GM19238 (cell line): ENCODE measurements around the gene SIVA1.

ENCODE experiments used
- DNase-seq: peaks from one replicate; pipeline ENCODE4 v3.0.0; 2011; ENCODE audit warnings: low spot score; ENCODE audit not compliant: insufficient read length

The SIVA1 gene

DNA sequence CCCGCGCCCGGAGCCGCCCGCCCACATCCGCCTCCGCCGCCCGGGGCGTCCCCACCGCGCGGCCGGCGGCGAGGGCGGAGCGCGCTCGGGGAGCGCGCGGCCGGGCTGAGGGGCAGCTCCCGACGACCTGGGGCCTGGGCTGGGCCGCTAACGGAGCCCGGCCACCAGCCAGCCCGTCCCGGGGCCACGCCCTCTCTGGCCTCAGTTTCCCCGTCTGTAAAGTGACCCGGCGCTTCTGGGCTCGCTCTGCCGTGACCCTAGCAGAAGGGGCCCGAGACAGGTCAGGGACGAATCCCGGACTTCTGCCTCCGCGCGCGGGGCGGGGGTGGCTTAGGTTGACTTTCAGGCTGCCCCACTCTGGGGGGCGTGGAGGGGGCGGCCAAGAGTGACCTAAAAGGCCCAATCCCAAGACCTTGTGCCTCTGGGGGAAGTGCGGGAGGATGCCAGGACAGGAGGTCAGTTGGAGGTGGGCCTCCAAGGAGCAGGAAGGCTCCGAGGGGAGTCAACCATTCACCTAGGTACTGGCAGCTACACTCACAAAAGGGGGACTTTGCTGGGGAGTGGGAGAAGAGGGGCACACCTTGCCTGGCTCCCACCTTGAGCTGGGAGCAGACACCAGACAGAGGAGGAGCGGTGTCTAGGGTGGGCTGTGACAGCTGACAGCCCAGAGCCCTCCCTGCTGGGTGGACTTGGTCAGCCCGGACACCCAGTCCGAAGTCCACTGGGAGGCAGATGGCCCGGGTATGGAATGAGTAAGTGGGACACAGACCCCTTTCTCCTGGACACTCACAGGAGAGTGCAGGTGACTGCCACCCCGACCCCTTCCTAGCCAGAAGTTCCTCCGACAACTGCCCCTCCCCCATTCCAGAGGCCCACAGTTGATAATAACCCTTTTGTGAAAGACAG lies 43.1 kb downstream of the SIVA1 start:
- peak; percentile 94 for DNase-seq

DNA sequence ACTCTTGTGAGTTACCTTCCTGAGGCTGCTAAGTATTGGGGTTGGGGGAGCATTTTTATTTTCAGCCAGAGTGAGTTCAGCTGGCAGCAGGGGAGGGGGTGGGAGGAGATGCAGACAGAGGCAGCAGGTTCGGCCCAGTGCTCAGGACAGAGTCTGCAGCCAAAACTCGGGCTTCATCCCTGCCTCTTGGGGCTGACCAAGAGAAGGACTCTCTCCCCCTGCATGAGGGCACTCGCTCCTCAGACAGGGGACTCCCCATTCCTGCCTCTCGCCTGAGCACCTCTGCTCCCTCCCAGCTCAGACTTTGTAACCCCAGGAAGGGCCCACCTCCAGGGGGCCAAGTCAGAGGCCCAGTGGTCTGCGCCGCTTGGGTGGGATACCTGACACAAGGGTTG lies 43.7 kb downstream of the SIVA1 start:
- no peak for DNase-seq

DNA sequence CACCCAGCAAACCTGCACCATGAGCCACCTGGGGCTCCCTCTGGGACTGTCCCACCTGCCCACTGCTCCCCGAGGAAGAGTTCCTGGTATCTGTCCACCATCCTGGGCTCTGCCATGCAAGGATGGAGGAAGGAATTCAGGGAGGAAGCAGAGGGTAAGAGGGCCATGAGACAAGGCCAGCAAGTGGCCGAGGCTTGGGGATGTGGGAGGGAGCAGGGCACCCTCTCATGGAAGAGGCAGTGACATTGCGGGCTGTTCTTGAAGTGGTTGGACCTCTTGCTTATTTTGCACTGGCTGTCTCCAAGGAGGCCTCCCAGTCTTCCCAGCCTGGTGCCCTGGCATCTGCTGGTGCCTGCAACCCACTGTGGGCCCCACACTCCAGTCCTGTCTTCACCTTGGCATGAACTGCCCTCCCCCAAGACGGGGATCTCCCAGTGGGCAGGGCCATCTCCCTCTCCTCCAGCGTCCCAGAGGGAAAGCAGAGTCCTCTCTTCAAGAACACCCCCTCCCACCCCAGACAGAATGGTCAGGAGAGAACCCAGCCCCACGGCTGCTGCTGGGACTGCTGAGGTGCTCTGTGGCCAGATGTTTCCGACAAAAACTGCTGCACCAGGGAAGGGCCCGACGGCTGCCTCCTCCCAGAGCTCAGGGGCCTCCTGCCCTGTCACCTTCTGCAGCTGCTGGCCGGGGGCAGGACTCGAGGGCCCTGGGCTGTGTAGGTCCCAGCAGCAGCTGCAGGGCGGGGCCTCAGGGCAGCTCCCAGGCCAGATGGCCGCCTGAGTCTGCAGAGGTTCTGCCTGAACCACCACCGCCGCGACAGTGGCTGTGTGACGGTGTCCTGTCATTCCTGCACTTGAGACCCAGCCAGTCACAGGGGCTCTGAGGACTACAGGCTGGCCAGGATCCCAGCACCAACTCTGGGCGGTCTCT lies 44.4 kb downstream of the SIVA1 start:
- DNase-seq = no peak

DNA sequence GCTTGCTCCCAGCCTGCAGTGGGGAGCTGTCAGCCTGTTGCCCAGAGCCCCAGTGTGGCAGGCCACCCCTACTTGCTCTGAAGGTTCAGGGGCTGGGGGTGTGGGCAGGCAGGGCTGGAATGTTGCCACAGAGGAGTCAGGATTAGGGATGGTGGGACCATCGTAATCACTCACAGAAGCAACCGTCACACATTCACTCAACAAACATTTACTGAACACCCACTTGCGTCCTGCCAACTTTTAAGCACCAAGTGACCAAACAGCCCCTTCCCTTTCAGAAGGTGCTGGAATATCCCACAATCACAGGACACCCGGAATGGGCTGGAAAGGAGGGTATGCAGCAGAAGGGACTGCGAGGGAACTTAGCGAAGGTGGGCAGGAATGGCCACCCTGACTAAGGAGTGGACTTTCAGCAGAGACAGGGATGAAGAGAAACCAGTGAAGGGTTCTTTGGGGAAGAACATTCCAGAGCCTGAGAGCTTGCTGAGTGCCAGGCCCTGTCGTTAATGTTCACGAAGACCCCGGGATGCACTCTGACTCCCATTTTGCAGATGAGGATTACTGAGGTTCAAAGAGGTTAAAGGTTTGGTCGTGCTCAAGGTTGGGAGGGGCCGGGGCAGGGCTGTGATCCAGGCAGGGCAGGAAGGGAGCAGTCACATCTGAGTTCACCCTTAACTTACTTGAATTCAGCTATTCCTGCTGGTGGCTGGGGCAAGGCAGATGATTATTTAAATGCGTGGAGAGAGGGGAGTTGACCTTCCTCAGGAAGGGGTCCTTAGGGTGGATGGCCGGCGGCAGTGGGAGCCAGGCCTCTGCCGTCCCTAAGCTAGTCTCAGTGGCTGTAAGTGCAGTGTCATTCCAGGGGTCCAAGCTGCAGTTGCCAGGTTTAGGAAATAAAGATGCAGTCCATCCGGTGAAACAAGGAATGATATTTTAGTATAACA lies 45.6 kb downstream of the SIVA1 start:
- DNase-seq = no peak

DNA sequence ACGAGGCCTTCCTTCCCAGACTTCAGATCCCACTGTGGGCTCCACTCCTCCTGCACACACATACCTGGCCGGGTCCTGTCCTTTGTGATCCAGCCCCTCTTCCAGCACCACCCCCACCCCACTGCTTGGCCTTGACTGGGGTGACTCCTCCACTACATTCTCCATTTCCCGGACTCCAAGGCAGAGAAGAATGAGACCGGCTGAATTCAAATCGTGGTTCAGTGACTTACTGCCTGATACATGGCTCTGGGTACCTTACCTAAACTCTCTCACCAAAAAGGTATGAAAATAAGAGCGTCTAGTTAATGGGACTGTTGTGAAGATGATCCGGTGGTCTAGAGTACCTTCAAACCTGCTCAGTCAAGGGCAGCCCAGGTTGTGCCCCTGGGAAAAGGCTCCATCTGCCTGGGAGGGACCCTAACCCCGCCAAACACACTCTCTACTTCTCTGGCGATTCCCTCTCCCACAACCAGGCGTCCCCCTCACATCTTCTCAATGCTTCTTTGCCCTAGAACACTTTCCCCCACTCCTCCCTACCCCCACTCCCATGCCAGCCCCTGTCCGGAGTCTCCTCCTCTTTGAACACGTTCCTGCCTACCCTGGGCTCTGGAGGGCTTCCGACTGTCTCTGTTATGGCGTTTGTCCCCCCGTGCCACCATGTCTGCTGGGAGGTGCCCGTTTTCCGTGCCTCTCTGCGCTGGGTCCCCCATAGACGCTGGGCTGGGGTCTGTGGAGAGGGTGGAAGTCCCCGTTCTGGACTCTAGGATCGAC lies 46.5 kb downstream of the SIVA1 start:
- DNase-seq = no peak

DNA sequence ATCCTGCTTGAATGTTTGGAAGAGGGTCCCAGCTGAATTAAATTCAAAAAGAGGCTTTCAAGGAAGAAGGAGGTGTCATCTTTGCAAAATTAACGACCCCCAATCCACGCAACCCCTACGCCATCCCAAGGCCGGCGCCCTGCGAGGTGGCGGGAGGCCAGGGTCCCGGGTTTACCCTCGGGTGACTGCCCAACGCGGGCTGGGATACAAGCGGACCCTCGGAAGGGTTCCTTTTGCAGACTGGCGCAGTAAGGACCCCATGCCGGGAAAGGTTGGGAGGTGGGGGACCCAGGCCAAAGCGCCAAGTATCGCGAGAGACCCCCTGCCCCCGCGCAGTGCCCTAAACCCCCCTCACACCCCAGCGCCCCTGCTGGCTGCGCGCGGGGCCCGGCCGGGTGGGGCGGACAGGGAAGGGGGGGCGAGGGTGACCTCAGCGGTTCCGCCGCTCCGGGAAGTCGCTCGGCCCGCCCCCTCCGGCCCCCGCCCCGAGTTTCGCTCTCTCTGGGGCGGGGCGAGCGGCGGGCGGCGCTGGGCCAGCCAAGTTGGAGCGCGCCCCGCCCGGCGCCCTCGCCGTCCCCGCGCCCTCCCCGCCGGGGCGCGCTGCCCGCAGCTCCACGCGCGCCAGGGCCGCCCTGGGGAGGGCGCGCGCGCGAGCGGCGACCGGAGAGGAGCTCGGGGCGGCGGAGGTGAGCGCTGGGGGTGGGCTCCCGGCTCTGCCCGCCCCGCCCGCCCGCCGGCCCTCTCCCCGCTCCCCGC lies 47.2 kb downstream of the SIVA1 start:
- peak; percentile 91 for DNase-seq

DNA sequence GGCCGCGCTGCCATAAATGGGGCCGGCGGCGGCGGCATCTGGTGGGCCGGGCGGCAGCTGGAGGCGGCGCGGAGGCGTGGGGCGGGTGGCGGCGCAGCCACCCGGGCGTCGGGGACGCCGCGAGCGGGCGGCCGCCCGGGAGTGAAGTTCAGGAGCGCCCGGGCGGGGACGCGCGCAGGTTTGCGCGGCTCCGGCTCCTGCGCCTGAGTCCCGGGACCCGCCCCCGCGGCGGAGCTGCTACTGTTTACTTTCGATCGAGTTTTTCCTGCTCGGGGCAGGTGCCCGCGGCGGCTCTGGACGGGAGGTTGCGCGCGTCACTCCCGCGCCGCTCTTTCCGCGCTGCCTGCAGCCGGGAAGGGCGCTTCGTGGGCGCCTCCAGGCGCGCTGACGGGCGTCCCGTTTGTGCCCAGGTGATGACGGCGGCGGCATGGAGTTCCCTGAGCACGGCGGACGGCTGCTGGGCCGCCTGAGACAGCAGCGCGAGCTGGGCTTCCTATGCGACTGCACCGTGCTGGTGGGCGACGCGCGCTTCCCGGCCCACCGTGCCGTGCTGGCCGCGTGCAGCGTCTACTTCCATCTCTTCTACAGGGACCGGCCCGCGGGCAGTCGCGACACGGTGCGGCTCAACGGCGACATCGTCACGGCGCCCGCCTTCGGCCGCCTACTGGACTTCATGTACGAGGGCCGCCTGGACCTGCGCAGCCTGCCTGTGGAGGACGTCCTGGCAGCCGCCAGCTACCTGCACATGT lies 48.0 kb downstream of the SIVA1 start, which contains the start of gene ZBTB42:
ZBTB42 (plus strand) TSS at position 331 of the 749 bp plus-strand sequence; CDS start at position 428, 97 bp downstream.
- peak; percentile 75 for DNase-seq

DNA sequence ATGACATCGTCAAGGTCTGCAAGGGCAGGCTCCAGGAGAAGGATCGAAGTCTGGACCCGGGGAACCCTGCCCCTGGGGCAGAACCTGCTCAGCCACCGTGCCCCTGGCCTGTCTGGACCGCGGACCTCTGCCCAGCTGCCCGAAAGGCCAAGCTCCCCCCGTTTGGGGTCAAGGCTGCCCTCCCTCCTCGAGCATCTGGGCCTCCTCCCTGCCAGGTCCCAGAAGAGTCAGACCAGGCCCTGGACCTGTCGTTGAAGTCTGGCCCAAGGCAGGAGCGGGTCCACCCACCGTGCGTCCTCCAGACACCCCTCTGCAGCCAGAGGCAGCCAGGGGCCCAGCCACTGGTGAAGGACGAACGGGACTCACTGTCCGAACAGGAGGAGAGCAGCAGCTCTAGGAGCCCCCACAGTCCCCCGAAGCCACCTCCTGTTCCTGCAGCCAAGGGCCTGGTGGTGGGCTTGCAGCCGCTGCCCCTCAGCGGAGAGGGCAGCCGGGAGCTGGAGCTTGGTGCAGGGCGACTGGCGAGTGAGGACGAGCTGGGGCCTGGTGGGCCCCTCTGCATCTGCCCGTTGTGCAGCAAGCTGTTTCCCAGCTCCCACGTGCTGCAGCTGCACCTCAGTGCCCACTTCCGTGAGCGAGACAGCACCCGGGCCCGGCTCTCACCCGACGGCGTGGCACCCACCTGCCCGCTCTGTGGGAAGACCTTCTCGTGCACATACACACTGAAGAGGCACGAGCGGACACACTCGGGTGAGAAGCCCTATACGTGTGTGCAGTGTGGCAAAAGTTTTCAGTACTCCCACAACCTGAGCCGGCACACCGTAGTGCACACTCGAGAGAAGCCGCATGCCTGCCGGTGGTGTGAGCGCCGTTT lies 48.8 kb downstream of the SIVA1 start:
- no peak for DNase-seq

DNA sequence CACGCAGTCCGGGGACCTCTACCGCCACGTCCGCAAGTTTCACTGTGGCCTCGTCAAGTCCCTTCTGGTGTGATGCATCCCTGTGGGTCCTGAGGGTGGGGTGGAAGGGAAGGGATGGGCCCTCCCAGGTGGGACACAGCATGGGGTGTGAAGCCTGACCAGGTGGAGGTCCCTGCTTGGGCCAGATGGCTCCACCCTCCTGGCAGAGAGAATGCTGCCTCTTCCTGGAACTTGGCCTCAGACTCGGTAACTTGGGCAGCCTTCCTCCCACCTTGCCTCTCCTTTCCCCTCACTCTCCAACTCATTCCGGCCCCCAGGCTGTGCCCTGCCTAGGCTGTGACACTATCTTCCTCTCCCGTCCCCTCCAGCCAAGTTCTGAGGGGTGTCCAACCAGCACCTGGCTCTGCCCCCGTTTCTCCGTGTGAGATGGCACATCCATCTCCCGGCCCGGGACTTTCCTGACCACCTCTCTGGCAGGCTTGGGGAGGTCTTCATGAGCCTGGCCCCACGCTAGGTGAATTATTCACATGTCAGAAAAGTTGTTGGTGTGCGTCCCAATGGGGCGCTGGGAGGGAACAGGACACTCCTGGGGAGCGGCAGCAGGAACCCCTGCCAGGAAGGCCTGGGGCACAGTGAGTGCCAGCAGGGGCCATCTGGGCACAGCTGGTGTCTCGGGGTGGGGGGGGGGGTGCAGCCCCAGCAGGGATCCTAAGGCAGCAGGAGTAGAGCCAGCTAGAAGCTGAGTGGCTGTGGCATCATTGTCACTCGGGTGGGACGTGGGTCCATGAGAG lies 49.6 kb downstream of the SIVA1 start:
- DNase-seq = no peak

DNA sequence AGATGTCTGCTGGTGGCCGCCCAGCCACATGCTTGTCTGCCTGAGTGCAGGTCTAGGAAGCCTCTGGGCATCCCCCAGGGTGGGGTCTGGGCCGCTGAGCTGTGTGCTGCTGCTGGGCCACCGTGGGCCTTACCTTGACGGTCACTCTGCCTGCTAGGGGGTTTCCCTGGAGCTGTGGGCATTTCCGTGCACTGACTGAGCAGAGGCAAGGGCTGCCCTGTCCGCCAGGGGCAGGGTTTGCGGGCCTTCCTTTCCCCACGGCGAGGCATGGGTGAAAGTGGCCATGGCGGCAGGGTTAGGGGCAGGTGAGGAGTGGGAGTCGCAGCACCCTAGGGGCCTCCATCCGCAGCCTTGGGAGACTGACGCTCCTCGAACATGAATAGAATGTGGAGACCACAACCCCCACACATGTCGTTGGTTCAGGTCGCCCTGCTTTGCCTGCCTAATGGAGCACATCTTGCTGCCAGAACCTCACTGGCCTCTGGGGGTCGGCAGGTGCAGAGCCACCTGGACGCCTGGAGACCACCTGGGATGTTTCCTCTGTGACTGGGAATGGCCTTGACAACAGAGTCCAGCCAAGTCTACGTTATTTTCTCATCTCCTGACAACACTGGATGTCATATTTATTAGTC lies 50.4 kb downstream of the SIVA1 start:
- no peak for DNase-seq

DNA sequence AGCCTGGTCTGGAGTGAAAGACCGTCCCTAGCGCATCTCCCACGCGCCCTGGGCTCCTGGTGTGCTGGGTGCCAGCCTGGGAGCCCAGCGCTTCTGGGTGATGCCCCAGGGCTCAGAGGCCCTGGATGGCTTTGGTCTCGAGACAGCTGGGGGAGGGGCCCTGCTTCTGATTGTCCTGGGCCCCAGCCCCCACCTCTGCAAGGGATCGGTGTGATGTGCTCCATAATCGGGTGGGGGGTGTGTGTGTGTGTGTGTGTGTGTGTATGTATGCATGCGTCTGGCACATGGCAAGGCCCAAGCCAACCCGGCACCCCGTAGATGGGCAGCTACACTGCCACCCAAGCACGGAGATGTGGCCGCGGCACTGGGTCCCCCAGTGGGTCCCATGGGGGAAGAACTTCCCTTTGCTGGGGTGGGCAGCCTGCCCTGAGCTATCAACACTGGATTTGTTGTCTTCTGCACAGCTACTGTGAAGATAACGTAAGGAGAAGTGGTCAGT lies 51.0 kb downstream of the SIVA1 start:
- no peak for DNase-seq

DNA sequence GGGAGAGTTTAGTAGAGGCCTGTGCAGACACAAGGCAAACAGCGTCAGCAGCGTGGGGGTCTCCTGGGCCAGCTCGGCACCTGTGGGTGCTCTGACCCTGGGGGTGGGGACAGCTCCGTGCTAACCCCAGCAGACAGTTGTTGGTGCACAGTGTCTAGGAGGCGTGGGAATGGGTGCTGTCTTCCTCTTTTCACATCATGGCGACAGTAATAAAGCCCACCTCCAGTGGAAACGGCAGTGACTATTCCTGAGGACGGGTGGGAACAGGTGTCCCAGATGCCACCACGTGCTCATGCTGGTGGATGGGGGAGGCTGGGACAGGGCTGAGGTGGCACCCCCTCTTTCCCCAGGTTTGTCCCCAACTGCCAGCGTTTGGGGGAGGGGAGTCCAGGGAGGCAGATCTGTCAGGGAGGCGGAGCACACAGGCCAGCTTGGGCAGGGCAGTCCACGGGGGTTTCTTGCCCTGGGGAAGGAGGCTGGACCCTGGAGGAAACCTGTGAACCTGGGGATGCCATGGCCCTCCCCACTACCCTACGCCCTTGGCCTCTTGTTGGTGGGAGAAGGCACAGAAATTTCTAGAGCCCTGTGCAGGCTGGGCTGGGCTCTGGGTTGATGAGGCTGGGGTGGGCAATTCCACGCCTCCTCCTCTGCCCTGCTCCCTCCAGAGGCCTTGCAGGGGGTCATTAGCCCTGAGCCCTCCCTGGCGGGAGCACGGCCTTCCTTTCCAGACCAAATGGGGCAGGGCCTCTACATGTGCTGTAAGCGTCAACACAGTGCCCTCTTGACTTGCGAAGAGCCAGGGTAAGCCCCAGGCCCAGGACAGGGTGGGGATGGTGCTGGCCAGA lies 51.8 kb downstream of the SIVA1 start:
- DNase-seq = no peak

DNA sequence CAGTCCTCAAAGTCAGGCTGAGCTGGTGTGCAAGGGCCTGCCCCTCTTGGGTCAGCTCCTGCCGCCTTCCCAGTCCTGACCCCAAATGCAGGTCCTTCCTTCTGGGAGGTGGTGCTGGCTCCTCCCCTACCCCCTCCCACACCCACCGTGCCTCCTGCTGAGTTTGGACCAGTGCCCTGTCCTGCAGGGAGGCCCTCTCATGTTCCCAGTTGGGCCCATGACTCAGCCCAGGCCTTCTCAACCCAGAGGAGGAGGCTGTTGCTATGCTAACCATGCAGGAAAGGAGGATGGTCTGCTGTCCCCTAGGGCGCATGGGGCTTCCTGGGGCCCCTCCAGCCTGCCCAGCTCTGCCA lies 52.4 kb downstream of the SIVA1 start:
- no peak for DNase-seq

DNA sequence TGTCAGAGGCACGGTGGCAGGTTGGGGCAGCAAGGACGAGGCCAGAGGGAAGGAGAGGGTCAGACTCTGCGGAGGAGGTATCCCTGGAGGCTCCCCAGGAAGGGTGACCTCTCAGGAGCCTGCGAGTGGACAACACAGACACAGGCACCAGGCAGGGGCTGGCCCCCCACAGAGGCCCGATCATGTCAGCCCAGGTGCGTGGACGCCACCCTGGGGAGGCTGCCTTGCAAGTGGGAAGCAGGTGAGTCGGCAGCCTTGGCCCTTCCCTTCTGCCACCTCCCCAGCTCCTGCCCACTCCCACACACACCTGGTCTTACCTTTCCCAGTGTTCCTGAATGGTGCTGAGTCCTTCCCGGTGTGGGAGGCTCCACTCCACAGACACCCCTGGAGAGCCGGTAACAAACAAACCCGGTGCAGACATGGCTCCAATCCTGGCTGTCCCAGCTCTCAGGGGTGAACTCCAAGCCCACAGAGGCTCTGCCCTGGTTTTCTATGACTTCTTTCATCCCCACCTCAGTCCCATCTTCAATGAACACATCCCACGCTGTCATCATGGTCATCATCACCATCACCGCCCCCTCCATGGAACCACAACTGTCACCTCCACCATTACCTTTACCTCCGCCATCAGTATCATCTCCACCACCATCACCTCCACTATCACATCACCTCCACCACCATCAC lies 53.1 kb downstream of the SIVA1 start:
- no peak for DNase-seq
